ENCODE data around the gene RECQL5.

DNA sequence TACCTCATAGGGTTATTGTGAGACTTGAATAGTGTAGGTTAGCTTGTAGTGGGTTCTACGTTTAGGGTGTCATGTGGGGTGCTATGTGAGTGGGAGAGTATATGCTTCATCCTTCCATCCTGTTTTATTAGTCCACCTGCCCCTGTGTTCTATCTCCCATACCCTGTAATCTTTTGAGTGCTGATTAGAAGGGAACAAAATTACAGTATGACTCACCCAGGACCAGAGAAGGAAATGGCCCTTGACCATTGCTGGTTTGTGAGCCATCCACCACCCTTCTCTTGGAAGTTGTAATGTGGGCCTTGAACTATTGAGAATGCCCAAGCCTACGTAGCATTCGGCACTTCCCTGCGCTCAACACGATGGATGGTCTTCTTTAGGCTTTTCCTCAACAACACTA, 17.3 kb upstream of the RECQL5 start:
- no peak for TF ChIP-seq GATA3 (IDR thresholded peaks at IDR 0.05; ENCODE audit: low read depth, low read length)
- TF ChIP-seq GATA2 (IDR thresholded peaks at IDR 0.05; ENCODE audit: low read depth, low read length), result no peak
